HepG2 (cell line): ENCODE results near the gene PARD3. TPM values are rescaled to one million over a fixed set of nuclear protein-coding genes. Genes with fewer than 3 reads are reported as not detected.

ENCODE experiments used
- CEBPB ChIP-seq: IDR thresholded peaks from 2 replicates; pipeline ENCODE4 v1.6.1; 2011; ENCODE audit warnings: low read depth, low read length, improper control_type of control experiment, borderline replicate concordance
- CHCHD3 ChIP-seq: sonication (generic); formaldehyde crosslinking; IDR thresholded peaks from 2 replicates; pipeline ENCODE4 v1.8.0; 2022; ENCODE audit warnings: mild to moderate bottlenecking, missing genetic modification reagents, moderate library complexity
- HNF4A ChIP-seq: sonication (generic); formaldehyde crosslinking; IDR thresholded peaks from 2 replicates; pipeline ENCODE4 v1.4.0; 2020; ENCODE audit warnings: missing genetic modification reagents
- HOXA3 ChIP-seq: sonication (generic); formaldehyde crosslinking; IDR thresholded peaks from 2 replicates; pipeline ENCODE4 v1.5.0; 2020; ENCODE audit warnings: missing genetic modification reagents
- KDM4B ChIP-seq: sonication (generic); formaldehyde crosslinking; IDR thresholded peaks from 2 replicates; pipeline ENCODE4 v1.4.0; 2020; ENCODE audit warnings: missing genetic modification reagents
- MAFK ChIP-seq, 2 experiments: IDR thresholded peaks in 1 of 2; conservative IDR thresholded peaks in 1 of 2; 2 replicates each; pipeline ENCODE4 v1.6.1; 2011; ENCODE audit warnings: improper control_type of control experiment in 2 of 2, low read length in 2 of 2
- NFE2L1 ChIP-seq: sonication (generic); formaldehyde crosslinking; IDR thresholded peaks from 2 replicates; pipeline ENCODE4 v1.4.0; 2020; ENCODE audit warnings: missing genetic modification reagents, mild to moderate bottlenecking, borderline replicate concordance
- NPAS2 ChIP-seq: sonication (generic); formaldehyde crosslinking; IDR thresholded peaks from 2 replicates; pipeline ENCODE4 v1.8.0; 2022; ENCODE audit warnings: mild to moderate bottlenecking, missing genetic modification reagents, borderline replicate concordance
- RNF2 ChIP-seq: fragments of 450-650 bp; conservative IDR thresholded peaks from 2 replicates; pipeline ENCODE4 v1.6.1; 2016; ENCODE audit warnings: low read depth
- SAP130 ChIP-seq: IDR thresholded peaks from 2 replicates; pipeline ENCODE4 v1.6.1; 2016; ENCODE audit warnings: low read depth
- SOX6 ChIP-seq, 2 experiments: fragments of 450-650 bp in 1 of 2; sonication (generic) in 1 of 2; formaldehyde crosslinking in 1 of 2; IDR thresholded peaks; 2 replicates each; pipeline versions ENCODE4 v1.4.0 to v1.6.1; 2017 to 2020; ENCODE audit warnings: antibody characterized with exemption in 1 of 2, mild to moderate bottlenecking in 1 of 2, missing genetic modification reagents in 1 of 2
- SP5 ChIP-seq: IDR thresholded peaks from 2 replicates; pipeline ENCODE4 v1.6.1; 2016; ENCODE audit warnings: low read depth, borderline replicate concordance
- TP53 ChIP-seq: sonication (generic); formaldehyde crosslinking; conservative IDR thresholded peaks from 2 replicates; pipeline ENCODE4 v1.4.0; 2020; ENCODE audit warnings: missing genetic modification reagents
- ZFP36 ChIP-seq: fragments of 150-350 bp; IDR thresholded peaks from 2 replicates; pipeline ENCODE4 v1.6.1; 2018; ENCODE audit warnings: borderline replicate concordance, low read length, low read depth; ENCODE audit not compliant: partially characterized antibody
- ZNF878 ChIP-seq: sonication (generic); formaldehyde crosslinking; IDR thresholded peaks from 2 replicates; pipeline ENCODE4 v1.8.1; 2023; ENCODE audit warnings: mild to moderate bottlenecking, missing genetic modification reagents, moderate library complexity
- polyA plus RNA-seq, 8 experiments: library from polyadenylated mRNA; depleted of rRNA in 3 of 8; stranded (reverse) in 7 of 8; unstranded in 1 of 8; fragments of >200 nt; fragmentation: Illumina TruSeq in 4 of 8; extraction: Trizol in 4 of 8; gene quantifications; 2 replicates each; pipeline versions ENCODE4 v1.2.1 to v1.2.3, GENCODE V29; 2011 to 2016; ENCODE audit warnings: low read depth in 4 of 8, missing spikeins in 1 of 8, mixed read lengths in 1 of 8; ENCODE audit not compliant: insufficient read depth in 1 of 8
- total RNA-seq, 5 experiments: library from RNA; depleted of rRNA; stranded (reverse); fragments of >200 nt; fragmentation: Illumina TruSeq; extraction: Trizol; gene quantifications; 2 replicates each; pipeline ENCODE4 v1.2.3, GENCODE V29; 2016; ENCODE audit warnings: low read depth in 1 of 5
- TF ChIP-seq, protein P1 (sequence below): sonication (generic); formaldehyde crosslinking; IDR thresholded peaks from 2 replicates; pipeline ENCODE4 v1.8.0; 2023; ENCODE audit warnings: mild to moderate bottlenecking, missing genetic modification reagents
- TF ChIP-seq, protein P2 (sequence below): sonication (generic); formaldehyde crosslinking; IDR thresholded peaks from 2 replicates; pipeline ENCODE4 v1.4.0; 2020; ENCODE audit warnings: missing genetic modification reagents, borderline replicate concordance
- TF ChIP-seq, protein P3 (sequence below): sonication (generic); formaldehyde crosslinking; IDR thresholded peaks from 2 replicates; pipeline ENCODE4 v1.4.0; 2020; ENCODE audit warnings: missing genetic modification reagents
- TF ChIP-seq, protein P4 (sequence below): sonication (generic); formaldehyde crosslinking; IDR thresholded peaks from 2 replicates; pipeline ENCODE4 v1.4.0; 2020; ENCODE audit warnings: missing genetic modification reagents, mild to moderate bottlenecking, borderline replicate concordance

Gene PARD3
- total and polyA plus RNA-seq, 2 of the 13 experiments (the other 11 are each of a cell fraction or from before 2014, with no cell fraction given) = 40.9 to 60.0 TPM

DNA sequence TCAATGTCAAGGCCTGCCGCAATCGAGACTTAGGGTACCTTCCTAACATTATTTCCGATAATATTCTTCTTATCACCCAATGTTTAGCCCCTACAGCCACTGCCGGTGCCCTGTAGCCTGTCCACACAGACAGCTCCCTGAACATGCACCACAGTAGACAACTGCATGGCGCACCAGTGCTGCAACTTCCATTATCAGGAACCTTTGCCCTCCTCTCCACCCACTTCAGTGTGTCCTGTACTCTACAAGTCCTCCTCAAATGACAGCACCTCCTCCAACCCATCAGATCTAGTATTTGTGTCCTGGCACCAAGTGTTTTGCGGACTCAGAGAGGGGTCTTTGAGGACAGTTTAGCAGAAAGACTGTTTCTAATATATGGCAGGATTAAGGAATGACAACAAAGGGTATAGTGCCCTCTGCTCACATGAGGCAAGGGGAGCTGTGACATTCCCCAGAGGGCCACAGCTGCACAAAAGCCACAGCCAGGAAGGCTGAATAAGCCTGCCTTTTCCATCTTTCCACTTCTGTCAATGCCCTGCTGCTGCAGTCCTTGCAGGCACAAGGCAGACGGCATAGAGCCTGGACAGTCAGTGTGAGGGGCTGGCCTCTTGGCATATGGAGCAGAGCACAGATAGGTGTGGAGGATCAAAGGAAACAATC, 335.4 kb downstream of the PARD3 start (continued):
- TF ChIP-seq, protein P1, sequence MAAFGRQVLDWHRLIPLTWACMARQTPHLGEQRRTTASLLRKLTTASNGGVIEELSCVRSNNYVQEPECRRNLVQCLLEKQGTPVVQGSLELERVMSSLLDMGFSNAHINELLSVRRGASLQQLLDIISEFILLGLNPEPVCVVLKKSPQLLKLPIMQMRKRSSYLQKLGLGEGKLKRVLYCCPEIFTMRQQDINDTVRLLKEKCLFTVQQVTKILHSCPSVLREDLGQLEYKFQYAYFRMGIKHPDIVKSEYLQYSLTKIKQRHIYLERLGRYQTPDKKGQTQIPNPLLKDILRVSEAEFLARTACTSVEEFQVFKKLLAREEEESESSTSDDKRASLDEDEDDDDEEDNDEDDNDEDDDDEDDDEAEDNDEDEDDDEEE (CRISPR knock-in tag) = no peak
- TF ChIP-seq SP5 (CRISPR knock-in tag) (peak; percentile 78), ZNF878 (CRISPR knock-in tag) (no peak), NPAS2 (CRISPR knock-in tag) (no peak), KDM4B (no peak), SAP130 (CRISPR knock-in tag) (peak; percentile 38; the same call in 1 of the 2 replicates), SOX6 (IDR thresholded peaks at IDR 0.05) (no peak), SOX6 (CRISPR knock-in tag; IDR thresholded peaks at IDR 0.05) (no peak; the same call in 1 of the 2 replicates), RNF2 (no peak), MAFK (conservative IDR thresholded peaks at IDR 0.05 in 1 of 2, IDR thresholded peaks at IDR 0.05 in 1 of 2; ENCODE audit: low read length in 2 of 2) (no peak), HOXA3 (peak; percentile 32; the same call in 1 of the 2 replicates), HNF4A (CRISPR knock-in tag) (peak; percentile 86), ZFP36 (no peak), TP53 (CRISPR knock-in tag) (no peak), NFE2L1 (CRISPR knock-in tag) (no peak), CEBPB (peak; percentile 31; the same call in 1 of the 2 replicates), CHCHD3 (CRISPR knock-in tag) (no peak)
- TF ChIP-seq, protein P2, sequence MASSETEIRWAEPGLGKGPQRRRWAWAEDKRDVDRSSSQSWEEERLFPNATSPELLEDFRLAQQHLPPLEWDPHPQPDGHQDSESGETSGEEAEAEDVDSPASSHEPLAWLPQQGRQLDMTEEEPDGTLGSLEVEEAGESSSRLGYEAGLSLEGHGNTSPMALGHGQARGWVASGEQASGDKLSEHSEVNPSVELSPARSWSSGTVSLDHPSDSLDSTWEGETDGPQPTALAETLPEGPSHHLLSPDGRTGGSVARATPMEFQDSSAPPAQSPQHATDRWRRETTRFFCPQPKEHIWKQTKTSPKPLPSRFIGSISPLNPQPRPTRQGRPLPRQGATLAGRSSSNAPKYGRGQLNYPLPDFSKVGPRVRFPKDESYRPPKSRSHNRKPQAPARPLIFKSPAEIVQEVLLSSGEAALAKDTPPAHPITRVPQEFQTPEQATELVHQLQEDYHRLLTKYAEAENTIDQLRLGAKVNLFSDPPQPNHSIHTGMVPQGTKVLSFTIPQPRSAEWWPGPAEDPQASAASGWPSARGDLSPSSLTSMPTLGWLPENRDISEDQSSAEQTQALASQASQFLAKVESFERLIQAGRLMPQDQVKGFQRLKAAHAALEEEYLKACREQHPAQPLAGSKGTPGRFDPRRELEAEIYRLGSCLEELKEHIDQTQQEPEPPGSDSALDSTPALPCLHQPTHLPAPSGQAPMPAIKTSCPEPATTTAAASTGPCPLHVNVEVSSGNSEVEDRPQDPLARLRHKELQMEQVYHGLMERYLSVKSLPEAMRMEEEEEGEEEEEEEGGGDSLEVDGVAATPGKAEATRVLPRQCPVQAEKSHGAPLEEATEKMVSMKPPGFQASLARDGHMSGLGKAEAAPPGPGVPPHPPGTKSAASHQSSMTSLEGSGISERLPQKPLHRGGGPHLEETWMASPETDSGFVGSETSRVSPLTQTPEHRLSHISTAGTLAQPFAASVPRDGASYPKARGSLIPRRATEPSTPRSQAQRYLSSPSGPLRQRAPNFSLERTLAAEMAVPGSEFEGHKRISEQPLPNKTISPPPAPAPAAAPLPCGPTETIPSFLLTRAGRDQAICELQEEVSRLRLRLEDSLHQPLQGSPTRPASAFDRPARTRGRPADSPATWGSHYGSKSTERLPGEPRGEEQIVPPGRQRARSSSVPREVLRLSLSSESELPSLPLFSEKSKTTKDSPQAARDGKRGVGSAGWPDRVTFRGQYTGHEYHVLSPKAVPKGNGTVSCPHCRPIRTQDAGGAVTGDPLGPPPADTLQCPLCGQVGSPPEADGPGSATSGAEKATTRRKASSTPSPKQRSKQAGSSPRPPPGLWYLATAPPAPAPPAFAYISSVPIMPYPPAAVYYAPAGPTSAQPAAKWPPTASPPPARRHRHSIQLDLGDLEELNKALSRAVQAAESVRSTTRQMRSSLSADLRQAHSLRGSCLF = no peak
- TF ChIP-seq, protein P3, sequence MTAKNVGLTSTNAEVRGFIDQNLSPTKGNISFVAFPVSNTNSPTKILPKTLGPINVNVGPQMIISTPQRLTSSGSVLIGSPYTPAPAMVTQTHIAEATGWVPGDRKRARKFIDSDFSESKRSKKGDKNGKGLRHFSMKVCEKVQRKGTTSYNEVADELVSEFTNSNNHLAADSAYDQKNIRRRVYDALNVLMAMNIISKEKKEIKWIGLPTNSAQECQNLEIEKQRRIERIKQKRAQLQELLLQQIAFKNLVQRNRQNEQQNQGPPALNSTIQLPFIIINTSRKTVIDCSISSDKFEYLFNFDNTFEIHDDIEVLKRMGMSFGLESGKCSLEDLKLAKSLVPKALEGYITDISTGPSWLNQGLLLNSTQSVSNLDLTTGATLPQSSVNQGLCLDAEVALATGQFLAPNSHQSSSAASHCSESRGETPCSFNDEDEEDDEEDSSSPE (CRISPR knock-in tag) = no peak
- TF ChIP-seq, protein P4, sequence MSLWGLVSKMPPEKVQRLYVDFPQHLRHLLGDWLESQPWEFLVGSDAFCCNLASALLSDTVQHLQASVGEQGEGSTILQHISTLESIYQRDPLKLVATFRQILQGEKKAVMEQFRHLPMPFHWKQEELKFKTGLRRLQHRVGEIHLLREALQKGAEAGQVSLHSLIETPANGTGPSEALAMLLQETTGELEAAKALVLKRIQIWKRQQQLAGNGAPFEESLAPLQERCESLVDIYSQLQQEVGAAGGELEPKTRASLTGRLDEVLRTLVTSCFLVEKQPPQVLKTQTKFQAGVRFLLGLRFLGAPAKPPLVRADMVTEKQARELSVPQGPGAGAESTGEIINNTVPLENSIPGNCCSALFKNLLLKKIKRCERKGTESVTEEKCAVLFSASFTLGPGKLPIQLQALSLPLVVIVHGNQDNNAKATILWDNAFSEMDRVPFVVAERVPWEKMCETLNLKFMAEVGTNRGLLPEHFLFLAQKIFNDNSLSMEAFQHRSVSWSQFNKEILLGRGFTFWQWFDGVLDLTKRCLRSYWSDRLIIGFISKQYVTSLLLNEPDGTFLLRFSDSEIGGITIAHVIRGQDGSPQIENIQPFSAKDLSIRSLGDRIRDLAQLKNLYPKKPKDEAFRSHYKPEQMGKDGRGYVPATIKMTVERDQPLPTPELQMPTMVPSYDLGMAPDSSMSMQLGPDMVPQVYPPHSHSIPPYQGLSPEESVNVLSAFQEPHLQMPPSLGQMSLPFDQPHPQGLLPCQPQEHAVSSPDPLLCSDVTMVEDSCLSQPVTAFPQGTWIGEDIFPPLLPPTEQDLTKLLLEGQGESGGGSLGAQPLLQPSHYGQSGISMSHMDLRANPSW = no peak
